Activated CD4-positive, CD25-positive, alpha-beta regulatory T cell treated with anti-CD3 and anti-CD28 coated beads, Interleukin-2, amount 50 U/mL, for 24 hours (primary cell): ENCODE results near the gene ITIH5.

Experiments used
- ATAC-seq, 2 donors: fragments of 150-1000 bp; cut with Tn5 transposase; one replicate each; pipeline ENCODE4 v1.10.0; 2021; ENCODE audit warnings: mild to moderate bottlenecking in 1 of 2, moderate library complexity in 1 of 2

ITIH5 gene

GRCh38 chr10:7513936-7514335, 152.8 kb downstream of the ITIH5 start:
- no peak for ATAC-seq

GRCh38 chr10:7513455-7513854, 153.3 kb downstream of the ITIH5 start:
- no peak for ATAC-seq

- ATAC-seq, result peak in 1 of 2 donors; percentile 9
Observed at GRCh38 chr10:7512487-7512886, 154.3 kb downstream of the ITIH5 start.

GRCh38 chr10:7511612-7512011, 155.2 kb downstream of the ITIH5 start:
- ATAC-seq, result no peak
